ENCODE data around the gene HLA-DOA.

HLA-DOA gene

GRCh38 chr6:33008944-33009861 lies at the start of gene HLA-DOA:
HLA-DOA (minus strand) TSS chr6:33009591.
- DNase-seq, result no peak

GRCh38 chr6:33057222-33058150 lies 48.1 kb upstream of the HLA-DOA start:
- DNase-seq, result no peak

GRCh38 chr6:33053230-33053629 lies 43.8 kb upstream of the HLA-DOA start:
- DNase-seq, result no peak

- DNase-seq, result no peak
These were observed 43.2 kb upstream of the HLA-DOA start for GRCh38 chr6:33052627-33053026.

- DNase-seq, result no peak
These were observed 40.8 kb upstream of the HLA-DOA start for GRCh38 chr6:33050014-33050810.

- DNase-seq, result no peak
These were observed 40.1 kb upstream of the HLA-DOA start for GRCh38 chr6:33049323-33050013.

GRCh38 chr6:33040157-33040556 lies 30.8 kb upstream of the HLA-DOA start:
- DNase-seq, result no peak

GRCh38 chr6:33036535-33036934 lies 27.1 kb upstream of the HLA-DOA start:
- no peak for DNase-seq

- DNase-seq, result no peak
These were observed 25.2 kb upstream of the HLA-DOA start for GRCh38 chr6:33034554-33034953.

- no peak for DNase-seq
These were observed 20.9 kb upstream of the HLA-DOA start for GRCh38 chr6:33030245-33030644.

GRCh38 chr6:33029328-33030184 lies 20.2 kb upstream of the HLA-DOA start:
- no peak for DNase-seq

GRCh38 chr6:33028220-33028849 lies 18.9 kb upstream of the HLA-DOA start:
- DNase-seq, result no peak

- DNase-seq, result no peak
These were observed 15.1 kb upstream of the HLA-DOA start for GRCh38 chr6:33024521-33024920.

GRCh38 chr6:33023536-33023935 lies 14.1 kb upstream of the HLA-DOA start:
- DNase-seq, result no peak

- no peak for DNase-seq
These were observed 12.5 kb upstream of the HLA-DOA start for GRCh38 chr6:33021917-33022316.

- DNase-seq, result no peak
These were observed 10.0 kb upstream of the HLA-DOA start for GRCh38 chr6:33019372-33019771.

GRCh38 chr6:33018904-33019303 lies 9.5 kb upstream of the HLA-DOA start:
- DNase-seq, result no peak

GRCh38 chr6:33018418-33018817 lies 9.0 kb upstream of the HLA-DOA start:
- DNase-seq, result no peak

- no peak for DNase-seq
These were observed 8.4 kb upstream of the HLA-DOA start for GRCh38 chr6:33017694-33018353.

- DNase-seq, result no peak
These were observed 7.6 kb upstream of the HLA-DOA start for GRCh38 chr6:33017018-33017417.
